GM21737 (cell line): Measurements from ENCODE around the gene UCK2.
"Not testable (repeated sequence)": the region's sequence is repeated elsewhere in the genome, so short reads cannot be mapped to it uniquely, and the experiment has no call there.

ENCODE experiments used
- ATAC-seq: cut with Tn5 transposase; IDR thresholded peaks from one replicate; pipeline ENCODE4 v1.9.1; 2021; ENCODE audit warnings: mild to moderate bottlenecking, moderate library complexity; ENCODE audit not compliant: unreplicated experiment

UCK2 gene

GRCh38 chr1:165827268-165828102 lies at the start of gene UCK2:
Gene UCK2 (plus strand): TSS chr1:165827614. CDS start chr1:165827834, 220 bp downstream.
- peak; percentile 63 for ATAC-seq

- ATAC-seq, result not testable (repeated sequence)
Observed at GRCh38 chr1:165778197-165778596, 49.2 kb upstream of the UCK2 start.

GRCh38 chr1:165783519-165783918 lies 43.9 kb upstream of the UCK2 start:
- ATAC-seq, result not testable (repeated sequence)

GRCh38 chr1:165787741-165788140 lies 39.7 kb upstream of the UCK2 start:
- ATAC-seq, result no peak

- no peak for ATAC-seq
Observed at GRCh38 chr1:165793951-165794350, 33.5 kb upstream of the UCK2 start.

- no peak for ATAC-seq
Observed at GRCh38 chr1:165795894-165796293, 31.5 kb upstream of the UCK2 start.

- ATAC-seq, result no peak
Observed at GRCh38 chr1:165799387-165799786, 28.0 kb upstream of the UCK2 start.

- ATAC-seq, result not testable (repeated sequence)
Observed at GRCh38 chr1:165804513-165804912, 22.9 kb upstream of the UCK2 start.

- no peak for ATAC-seq
Observed at GRCh38 chr1:165807613-165808012, 19.8 kb upstream of the UCK2 start.

GRCh38 chr1:165815725-165816124 lies 11.7 kb upstream of the UCK2 start:
- ATAC-seq, result no peak

- no peak for ATAC-seq
Observed at GRCh38 chr1:165816157-165816556, 11.3 kb upstream of the UCK2 start.

- no peak for ATAC-seq
Observed at GRCh38 chr1:165816826-165817497, 10.5 kb upstream of the UCK2 start.

GRCh38 chr1:165823552-165824268 lies 3.7 kb upstream of the UCK2 start:
- no peak for ATAC-seq

- no peak for ATAC-seq
Observed at GRCh38 chr1:165824269-165824643, 3.2 kb upstream of the UCK2 start.

- no peak for ATAC-seq
Observed at GRCh38 chr1:165826565-165827267, 698 bp upstream of the UCK2 start.

- peak; percentile 43 for ATAC-seq
Observed at GRCh38 chr1:165828103-165828668, 772 bp downstream of the UCK2 start.

- ATAC-seq, result peak; percentile 12
Observed at GRCh38 chr1:165828669-165829329, 1.4 kb downstream of the UCK2 start.

GRCh38 chr1:165829888-165830287 lies 2.5 kb downstream of the UCK2 start:
- no peak for ATAC-seq

GRCh38 chr1:165831146-165831545 lies 3.7 kb downstream of the UCK2 start:
- ATAC-seq, result no peak

- no peak for ATAC-seq
Observed at GRCh38 chr1:165832902-165833301, 5.5 kb downstream of the UCK2 start.
